H9 (cell line): ENCODE data around the gene ITGB6. TPM values are rescaled to one million over a fixed set of nuclear protein-coding genes. Genes with fewer than 3 reads are reported as not detected.

Experiments
- DNase-seq: peaks from one replicate; pipeline ENCODE4 v3.0.0-alpha.2; 2017
- H2AFZ ChIP-seq: one replicate; pipeline ENCODE4 v1.6.1; 2013; ENCODE audit warnings: mild to moderate bottlenecking, low read length, control low read depth, moderate library complexity
- H2AK5ac ChIP-seq: 2 replicates; pipeline ENCODE4 v1.6.1; 2013; ENCODE audit warnings: low read length, control low read depth, mixed read lengths; ENCODE audit not compliant: insufficient read length
- H2BK120ac ChIP-seq: one replicate; pipeline ENCODE4 v1.6.1; 2013; ENCODE audit warnings: low read depth, mild to moderate bottlenecking, low read length, control low read depth, inconsistent platforms; ENCODE audit not compliant: poor library complexity, severe bottlenecking
- H2BK12ac ChIP-seq: 2 replicates; pipeline ENCODE4 v1.6.1; 2013; ENCODE audit warnings: low read length, control low read depth, mixed read lengths, low read depth; ENCODE audit not compliant: insufficient read length
- H2BK15ac ChIP-seq: 2 replicates; pipeline ENCODE4 v1.6.1; 2013; ENCODE audit warnings: low read depth, low read length, control low read depth
- H2BK20ac ChIP-seq: one replicate; pipeline ENCODE4 v1.6.1; 2013; ENCODE audit warnings: low read depth, mild to moderate bottlenecking, low read length, control low read depth, inconsistent platforms; ENCODE audit not compliant: poor library complexity, severe bottlenecking
- H2BK5ac ChIP-seq: 2 replicates; pipeline ENCODE4 v1.6.1; 2013; ENCODE audit warnings: low read length, control low read depth, mixed read lengths; ENCODE audit not compliant: insufficient read length
- H3K14ac ChIP-seq: 2 replicates; pipeline ENCODE4 v1.6.1; 2013; ENCODE audit warnings: low read length, control low read depth; ENCODE audit not compliant: insufficient read depth
- H3K18ac ChIP-seq: 2 replicates; pipeline ENCODE4 v1.6.1; 2013; ENCODE audit warnings: low read depth, mild to moderate bottlenecking, mixed read lengths, low read length, control low read depth; ENCODE audit not compliant: insufficient read length
- H3K23ac ChIP-seq: 2 replicates; pipeline ENCODE4 v1.6.1; 2013; ENCODE audit warnings: low read length, control low read depth, mixed read lengths, low read depth; ENCODE audit not compliant: insufficient read length
- H3K23me2 ChIP-seq: 2 replicates; pipeline ENCODE4 v1.6.1; 2013; ENCODE audit warnings: low read depth, mild to moderate bottlenecking, mixed read lengths, low read length, control low read depth; ENCODE audit not compliant: insufficient read length, poor library complexity, severe bottlenecking
- H3K27ac ChIP-seq: 2 replicates; pipeline ENCODE4 v1.5.1; 2013; ENCODE audit warnings: low read length, control low read depth, mixed read lengths, low read depth; ENCODE audit not compliant: insufficient read length
- H3K27me3 ChIP-seq: 2 replicates; pipeline ENCODE4 v1.6.1; 2013; ENCODE audit warnings: low read length, control low read depth, inconsistent platforms; ENCODE audit not compliant: insufficient read depth
- H3K4ac ChIP-seq: 2 replicates; pipeline ENCODE4 v1.6.1; 2013; ENCODE audit warnings: low read depth, mild to moderate bottlenecking, control low read depth, inconsistent platforms, low read length, moderate library complexity
- H3K4me1 ChIP-seq: 2 replicates; pipeline ENCODE4 v1.6.1; 2013; ENCODE audit warnings: low read length, control low read depth, inconsistent platforms; ENCODE audit not compliant: insufficient read depth
- H3K4me2 ChIP-seq: 2 replicates; pipeline ENCODE4 v1.6.1; 2013; ENCODE audit warnings: low read length, control low read depth, mixed read lengths; ENCODE audit not compliant: insufficient read length, insufficient read depth
- H3K56ac ChIP-seq: 2 replicates; pipeline ENCODE4 v1.6.1; 2013; ENCODE audit warnings: low read depth, mild to moderate bottlenecking, mixed read lengths, low read length, control low read depth; ENCODE audit not compliant: insufficient read length
- H3K79me1 ChIP-seq: 2 replicates; pipeline ENCODE4 v1.6.1; 2013; ENCODE audit warnings: low read depth, mild to moderate bottlenecking, moderate library complexity, low read length, control low read depth, inconsistent platforms; ENCODE audit not compliant: insufficient read depth, poor library complexity, severe bottlenecking
- H3K79me2 ChIP-seq: 2 replicates; pipeline ENCODE4 v1.6.1; 2013; ENCODE audit warnings: low read length, control low read depth, inconsistent platforms; ENCODE audit not compliant: insufficient read depth
- H3K9ac ChIP-seq: 2 replicates; pipeline ENCODE4 v1.6.1; 2013; ENCODE audit warnings: low read length, control low read depth, mixed read lengths; ENCODE audit not compliant: insufficient read length; ENCODE audit errors: extremely low read depth
- H3K9me3 ChIP-seq: one replicate; pipeline ENCODE4 v1.6.1; 2013; ENCODE audit warnings: low read depth, low read length, inconsistent platforms; ENCODE audit not compliant: control insufficient read depth
- H3T11ph ChIP-seq: one replicate; pipeline ENCODE4 v1.6.1; 2013; ENCODE audit warnings: mild to moderate bottlenecking, low read length, control low read depth, inconsistent platforms
- H4K20me1 ChIP-seq: one replicate; pipeline ENCODE4 v1.6.1; 2013; ENCODE audit not compliant: control insufficient read depth, insufficient read length, insufficient read depth
- H4K5ac ChIP-seq: 2 replicates; pipeline ENCODE4 v1.6.1; 2013; ENCODE audit warnings: low read depth, mild to moderate bottlenecking, mixed read lengths, low read length, control low read depth; ENCODE audit not compliant: insufficient read length
- H4K8ac ChIP-seq: replicated peaks from 2 replicates; pipeline ENCODE4 v1.6.1; 2013; ENCODE audit warnings: low read length, control low read depth, mixed read lengths, low read depth; ENCODE audit not compliant: insufficient read length
- H4K91ac ChIP-seq: 2 replicates; pipeline ENCODE4 v1.6.1; 2013; ENCODE audit warnings: low read depth, mild to moderate bottlenecking, moderate library complexity, mixed read lengths, low read length, control low read depth; ENCODE audit not compliant: insufficient read length
- H3K27ac Mint-ChIP-seq, 3 experiments: 2 replicates in 2 of 3; 3 replicates in 1 of 3; pipeline ENCODE4 v1.8.0; 2020 to 2021; ENCODE audit warnings: mixed read lengths in 3 of 3, mild to moderate bottlenecking in 1 of 3, moderate library complexity in 1 of 3
- H3K27me3 Mint-ChIP-seq: 2 replicates; pipeline ENCODE4 v1.8.0; 2021; ENCODE audit warnings: low read depth, mild to moderate bottlenecking, moderate library complexity, mixed read lengths
- H3K36me3 Mint-ChIP-seq, 3 experiments: 2 replicates in 2 of 3; 3 replicates in 1 of 3; pipeline ENCODE4 v1.8.0; 2020 to 2021; ENCODE audit warnings: low read depth in 3 of 3, mixed read lengths in 3 of 3; ENCODE audit not compliant: insufficient read depth in 1 of 3
- H3K4me1 Mint-ChIP-seq, 2 experiments: 2 replicates each; pipeline ENCODE4 v1.8.0; 2020; ENCODE audit warnings: mixed read lengths in 2 of 2
- H3K4me3 Mint-ChIP-seq, 2 experiments: 2 replicates in 1 of 2; 3 replicates in 1 of 2; pipeline ENCODE4 v1.8.0; 2020 to 2021; ENCODE audit warnings: mild to moderate bottlenecking in 2 of 2, mixed read lengths in 2 of 2, moderate library complexity in 1 of 2
- H3K9me3 Mint-ChIP-seq, 2 experiments: 2 replicates in 1 of 2; 3 replicates in 1 of 2; pipeline ENCODE4 v1.8.0; 2020; ENCODE audit warnings: mild to moderate bottlenecking in 2 of 2, mixed read lengths in 2 of 2, moderate library complexity in 1 of 2
- WGBS: extraction: QIAGEN DNeasy Blood & Tissue Kit; methylation state at CpG from one replicate; pipeline ENCODE4 v1.1.7; 2013; ENCODE audit warnings: missing lambda C conversion rate, low lambda C conversion rate, mixed read lengths; ENCODE audit not compliant: insufficient read length; ENCODE audit errors: extremely low coverage; 5-methylcytosine and 5-hydroxymethylcytosine counted together
- total RNA-seq: library from RNA; stranded (reverse); gene quantifications from 2 replicates; pipeline ENCODE4 v1.2.1, GENCODE V29; 2021
- TF ChIP-seq, protein P1 (sequence below): fragments of 200-600 bp; sonication (generic); conservative IDR thresholded peaks from 3 replicates; pipeline ENCODE4 v1.8.0; 2021; ENCODE audit warnings: antibody characterized with exemption, mild to moderate bottlenecking

The ITGB6 gene
- total RNA-seq, 1 experiment from 2014 or later = not detected

DNA sequence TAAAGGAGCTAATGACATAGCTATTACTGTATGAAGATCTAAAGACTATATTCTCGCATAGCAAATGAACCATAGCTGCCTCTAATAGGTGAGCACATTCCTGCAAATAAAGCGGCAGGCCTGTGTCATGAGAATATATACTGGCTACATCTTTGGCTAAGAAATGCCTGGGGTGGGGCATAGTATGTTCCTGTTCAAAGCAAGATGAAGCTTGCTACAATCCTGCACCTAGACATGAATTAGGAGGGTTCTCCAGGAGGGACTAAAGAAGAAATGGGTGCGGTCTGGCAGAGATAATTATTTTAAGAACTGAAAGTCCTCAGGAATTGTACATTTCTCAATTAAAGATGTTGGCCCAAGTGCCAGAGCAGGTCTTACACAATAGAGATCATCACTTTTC, 90.8 kb downstream of the ITGB6 start:
- Histone ChIP-seq H2BK5ac (no peak overlapping the region), H3K4ac (no peak overlapping the region), H2BK120ac (no peak overlapping the region), H3K23ac (no peak overlapping the region), H2AFZ (no peak overlapping the region), H3K4me1 (no peaks in the 10 kb centered on the region), H3K14ac (no peak overlapping the region), H2BK12ac (no peak overlapping the region), H3K23me2 (no peaks in the 10 kb centered on the region), H3T11ph (no peak overlapping the region), H3K79me2 (no peaks in the 10 kb centered on the region), H3K79me1 (no peaks in the 10 kb centered on the region), H3K27ac (no peak overlapping the region), H4K5ac (no peak overlapping the region), H3K9me3 (no peaks in the 10 kb centered on the region), H3K56ac (no peak overlapping the region), H2AK5ac (no peak overlapping the region), H3K4me2 (no peak overlapping the region), H3K9ac (no peak overlapping the region), H2BK15ac (no peak overlapping the region), H4K20me1 (no peaks in the 10 kb centered on the region), H4K8ac (no peak overlapping the region), H3K18ac (no peak overlapping the region), H4K91ac (no peak overlapping the region), H2BK20ac (no peak overlapping the region), H3K27me3 (no peaks in the 10 kb centered on the region)
- WGBS = no CpG with 5 or more reads among the region's 3 CpGs
- Mint-ChIP-seq H3K4me3 (no peak overlapping the region), H3K36me3 (peaks cover under 1 to 3% (median 2%) of the 10 kb centered on the region in 3 experiments; a peak in 4 of 7 replicates), H3K4me1 (peaks cover 3 to 9% of the 10 kb centered on the region in 2 experiments; a peak in 3 of 4 replicates), H3K27me3 (peaks cover 2% of the 10 kb centered on the region; the same call in 1 of the 2 replicates), H3K27ac (no peak overlapping the region), H3K9me3 (peaks cover 2 to 3% of the 10 kb centered on the region in 2 experiments; a peak in 4 of 5 replicates)
- DNase-seq = no peak
- TF ChIP-seq, protein P1, sequence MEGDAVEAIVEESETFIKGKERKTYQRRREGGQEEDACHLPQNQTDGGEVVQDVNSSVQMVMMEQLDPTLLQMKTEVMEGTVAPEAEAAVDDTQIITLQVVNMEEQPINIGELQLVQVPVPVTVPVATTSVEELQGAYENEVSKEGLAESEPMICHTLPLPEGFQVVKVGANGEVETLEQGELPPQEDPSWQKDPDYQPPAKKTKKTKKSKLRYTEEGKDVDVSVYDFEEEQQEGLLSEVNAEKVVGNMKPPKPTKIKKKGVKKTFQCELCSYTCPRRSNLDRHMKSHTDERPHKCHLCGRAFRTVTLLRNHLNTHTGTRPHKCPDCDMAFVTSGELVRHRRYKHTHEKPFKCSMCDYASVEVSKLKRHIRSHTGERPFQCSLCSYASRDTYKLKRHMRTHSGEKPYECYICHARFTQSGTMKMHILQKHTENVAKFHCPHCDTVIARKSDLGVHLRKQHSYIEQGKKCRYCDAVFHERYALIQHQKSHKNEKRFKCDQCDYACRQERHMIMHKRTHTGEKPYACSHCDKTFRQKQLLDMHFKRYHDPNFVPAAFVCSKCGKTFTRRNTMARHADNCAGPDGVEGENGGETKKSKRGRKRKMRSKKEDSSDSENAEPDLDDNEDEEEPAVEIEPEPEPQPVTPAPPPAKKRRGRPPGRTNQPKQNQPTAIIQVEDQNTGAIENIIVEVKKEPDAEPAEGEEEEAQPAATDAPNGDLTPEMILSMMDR = no peak
